Measurements from ENCODE around the gene MRTFB. TPM values are rescaled to one million over a fixed set of nuclear protein-coding genes. Genes with fewer than 3 reads are reported as not detected.

The MRTFB gene
- total and polyA plus RNA-seq, 2 donors (not counting 3 experiments of a cell fraction or from before 2014, with no cell fraction given), result 19.6 to 49.5 TPM

- H3K9me3 ChIP-seq (replicated peaks; ENCODE audit: control insufficient read depth, insufficient read depth, low read length), result no peaks in the 10 kb centered on the region
- H2AFZ ChIP-seq (ENCODE audit: low read depth, low read length), result no peak overlapping the region
- intact Hi-C loops (cut with micrococcal nuclease) (no loop called here), dilution Hi-C loops (cut with MboI; ENCODE audit: extremely low pct_ligation_motif_present, low sequenced_read_pairs) (no loop called here)
- no peak overlapping the region for H3K27ac ChIP-seq (ENCODE audit: insufficient read depth, low read depth, low read length)
- ChIA-PET CTCF (interaction anchor here (1.2 to 2.2 kb wide), 4 partner anchors 13 to 330 kb away, joined by 3 to 10 read pairs (median 3); no protein-coding TSS in a partner anchor), POLR2A (no interaction called here)
- no peak overlapping the region for H3K9ac ChIP-seq (replicated peaks; ENCODE audit: extremely low read depth, insufficient read depth, low read length)
- H3K4me3 ChIP-seq (replicated peaks in 1 of 3; ENCODE audit: insufficient read depth in 1 of 3, low read depth in 1 of 3, low read length in 3 of 3), result no peak overlapping the region
- H3K4me1 ChIP-seq (ENCODE audit: control insufficient read depth, extremely low read depth, insufficient read depth, low read length), result no peaks in the 10 kb centered on the region
- H4K20me1 ChIP-seq (replicated peaks; ENCODE audit: control insufficient read depth, extremely low read depth, insufficient read depth, low read length), result no peaks in the 10 kb centered on the region
- H3K36me3 ChIP-seq (ENCODE audit: control insufficient read depth in 2 of 2, extremely low read depth in 1 of 2, insufficient read depth in 2 of 2, low read length in 2 of 2), result peaks cover 5 to 8% of the 10 kb centered on the region in 2 experiments
- BruUV-seq (replicated peaks), result no TSS peak
- H3K79me2 ChIP-seq (ENCODE audit: control insufficient read depth, insufficient read depth, low read length), result no peaks in the 10 kb centered on the region
- FAIRE-seq (no peak), DNase-seq (ENCODE audit: low read depth, low spot score) (no peak)
- H3K4me2 ChIP-seq (ENCODE audit: insufficient read depth, low read length), result no peak overlapping the region
- TF ChIP-seq POLR2AphosphoS5 (IDR thresholded peaks at IDR 0.05; ENCODE audit: insufficient read depth, low read depth, low read length), result no peak
- TF ChIP-seq GATA2 (IDR thresholded peaks at IDR 0.05; ENCODE audit: insufficient read depth, insufficient read length, low read depth, low read length), result no peak
- TF ChIP-seq EZH2 (IDR thresholded peaks at IDR 0.05; ENCODE audit: borderline replicate concordance, low read depth, low read length, severe bottlenecking), result no peak
- no peak for TF ChIP-seq CTCF (IDR thresholded peaks at IDR 0.05; ENCODE audit: extremely low read depth in 1 of 2, insufficient read depth in 1 of 2, low read depth in 1 of 2, low read length in 2 of 2)
- no peak for TF ChIP-seq MYC (IDR thresholded peaks at IDR 0.05; ENCODE audit: low read depth, low read length)
- no peak for TF ChIP-seq MAX (IDR thresholded peaks at IDR 0.05; ENCODE audit: insufficient read depth, insufficient read length)
- TF ChIP-seq POLR2A (IDR thresholded peaks at IDR 0.05; ENCODE audit: low read depth, low read length), result no peak
- no peak for TF ChIP-seq JUN (IDR thresholded peaks at IDR 0.05; ENCODE audit: borderline replicate concordance, insufficient read depth, insufficient read length, low read depth)
- TF ChIP-seq FOS (IDR thresholded peaks at IDR 0.05; ENCODE audit: borderline replicate concordance, insufficient read depth, low read length), result no peak
- no peaks in the 10 kb centered on the region for H3K27me3 ChIP-seq (ENCODE audit: control insufficient read depth in 2 of 2, insufficient read depth in 2 of 2, low read length in 2 of 2)
- no peaks in the 10 kb centered on the region for H3K9me1 ChIP-seq (replicated peaks; ENCODE audit: control insufficient read depth, extremely low read depth, insufficient read depth, low read length)
Measured at GRCh38 chr16:14215941-14216340, 144.8 kb downstream of the MRTFB start.

All from endothelial cell of umbilical vein (primary cell).